GM19240 (cell line): ENCODE results near the gene AGAP1.

ENCODE experiments used
- DNase-seq: peaks from one replicate; pipeline ENCODE4 v3.0.0; 2011; ENCODE audit warnings: low spot score; ENCODE audit not compliant: insufficient read length

Gene AGAP1

DNA sequence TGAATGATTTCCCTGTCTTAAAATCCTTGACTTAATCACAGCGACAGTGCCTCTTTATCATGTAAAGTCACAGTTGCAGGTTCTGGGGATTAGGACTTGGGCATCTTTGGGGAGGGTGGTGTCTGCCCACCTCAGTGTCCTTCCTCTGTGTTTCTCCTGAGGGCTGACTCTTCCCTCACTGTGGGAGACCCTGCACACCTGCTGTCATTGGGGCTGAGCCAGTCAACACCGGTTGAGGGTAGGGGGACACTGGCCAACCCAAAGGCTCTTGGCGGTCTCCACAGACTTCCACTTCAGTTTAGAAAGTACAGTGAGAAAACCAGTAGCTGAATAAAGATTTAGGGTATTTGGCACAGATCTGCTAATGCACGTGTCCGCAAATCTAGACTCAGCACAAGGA lies 36.9 kb downstream of the AGAP1 start:
- DNase-seq: no peak

DNA sequence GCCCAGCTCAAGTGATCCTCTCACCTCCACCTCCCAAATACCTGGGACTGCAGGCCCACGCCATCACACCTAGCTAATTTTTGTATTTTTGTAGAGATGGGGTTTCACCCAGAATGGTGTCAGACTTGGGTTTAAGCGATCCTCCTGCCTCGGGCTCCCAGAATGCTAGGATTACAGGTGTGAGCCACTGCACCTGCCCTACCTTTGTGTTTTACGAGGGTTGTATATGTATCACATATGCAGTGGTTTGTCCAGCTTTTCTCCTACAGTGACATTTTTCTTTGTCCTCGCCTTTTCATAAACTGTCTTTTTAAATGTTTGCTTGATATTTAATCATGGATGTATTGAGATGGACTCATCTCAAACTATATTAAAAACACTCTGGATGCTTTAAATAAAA lies 38.5 kb downstream of the AGAP1 start:
- no peak for DNase-seq

DNA sequence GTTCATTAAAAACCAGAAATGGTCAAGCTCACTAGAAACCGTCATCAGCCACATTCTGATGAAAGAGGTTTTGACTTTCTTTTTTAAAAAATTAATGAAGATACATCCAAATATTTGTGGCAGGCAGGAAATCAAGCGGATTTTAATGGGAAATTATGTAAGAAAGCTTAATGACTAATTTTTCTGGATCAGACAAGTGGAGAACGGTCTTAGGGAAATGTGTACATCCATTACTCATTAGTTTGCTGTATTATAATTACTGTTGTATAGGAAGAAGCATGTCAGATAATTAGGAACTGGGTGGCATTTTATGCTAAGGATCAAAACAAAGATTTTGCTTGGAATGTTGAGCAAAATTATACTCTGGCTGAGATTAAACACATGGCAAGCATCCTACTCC lies 39.4 kb downstream of the AGAP1 start:
- no peak for DNase-seq

DNA sequence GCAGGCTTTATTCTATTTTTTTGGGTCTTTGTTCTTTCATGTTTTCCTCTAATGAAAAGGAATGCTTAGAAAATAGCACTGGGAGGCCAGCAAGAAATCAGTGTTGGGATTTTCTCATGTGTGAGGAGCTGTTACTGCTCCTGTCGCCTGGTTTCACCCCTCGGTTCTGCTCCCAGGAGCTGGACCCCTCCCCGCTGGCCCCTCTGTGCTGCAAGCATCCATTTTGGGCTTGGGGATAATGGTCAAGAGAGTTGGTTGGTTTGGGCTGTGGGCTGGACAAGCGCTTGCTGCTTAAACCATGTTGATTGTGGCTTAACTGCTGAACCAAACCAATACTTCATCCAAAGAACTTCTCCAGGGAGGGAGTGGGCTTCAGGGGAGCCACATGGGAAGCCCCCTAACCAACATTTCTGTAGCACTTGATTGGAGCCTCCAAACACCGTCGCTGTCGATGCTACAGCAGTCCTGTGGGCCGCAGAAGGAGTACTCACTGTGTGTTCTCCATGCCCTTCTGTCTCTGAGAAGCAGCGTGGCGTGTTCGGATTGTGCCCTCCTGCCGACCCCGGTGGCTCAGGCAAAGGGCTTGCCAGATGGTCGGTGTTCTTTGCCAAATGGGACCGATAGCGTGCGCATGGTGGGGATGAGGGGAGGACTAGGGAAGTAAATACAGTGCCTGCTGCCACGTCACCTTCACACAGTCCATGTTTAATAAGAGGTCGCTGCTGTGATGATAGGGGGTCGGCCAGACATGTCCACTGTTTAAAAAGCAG lies 40.0 kb downstream of the AGAP1 start:
- no peak for DNase-seq

DNA sequence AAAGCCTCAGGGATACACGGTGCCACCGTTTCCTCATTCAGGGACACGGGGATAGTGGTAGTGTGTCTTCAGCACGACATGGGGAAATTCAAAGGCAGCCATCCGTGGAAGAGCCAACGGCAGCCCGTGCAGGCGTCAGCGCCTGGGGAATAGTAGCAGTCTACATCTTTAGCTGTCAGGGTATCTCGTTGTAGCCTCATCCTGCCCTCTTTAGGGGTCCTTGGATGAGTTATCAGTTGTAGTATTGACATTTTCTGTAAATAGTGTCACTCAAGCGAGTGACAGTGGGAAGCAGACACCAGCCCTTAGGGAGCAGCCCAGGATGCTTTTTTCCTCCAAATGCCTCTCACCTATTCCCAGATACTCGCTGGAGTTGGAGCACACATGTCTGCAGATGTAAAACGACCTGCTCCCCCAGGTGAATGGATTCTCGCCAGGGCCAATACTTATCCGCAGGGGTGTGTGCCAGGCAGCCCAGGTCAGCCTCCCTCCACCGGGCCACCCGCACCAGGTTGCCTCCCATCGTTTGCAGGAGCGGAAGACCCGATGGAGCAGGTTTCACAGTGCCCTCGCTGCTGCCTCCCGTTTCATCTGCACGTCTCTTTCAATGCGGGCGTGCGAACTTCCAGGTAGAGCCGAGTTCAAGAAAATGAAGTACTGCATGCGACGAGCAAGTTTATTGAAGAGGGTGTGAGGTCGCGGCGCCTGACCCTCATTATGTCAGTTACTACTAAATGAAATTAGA lies 41.0 kb downstream of the AGAP1 start:
- no peak for DNase-seq

- DNase-seq: no peak
Measured at GRCh38 chr2:235535423-235536130, 41.7 kb downstream of the AGAP1 start.

DNA sequence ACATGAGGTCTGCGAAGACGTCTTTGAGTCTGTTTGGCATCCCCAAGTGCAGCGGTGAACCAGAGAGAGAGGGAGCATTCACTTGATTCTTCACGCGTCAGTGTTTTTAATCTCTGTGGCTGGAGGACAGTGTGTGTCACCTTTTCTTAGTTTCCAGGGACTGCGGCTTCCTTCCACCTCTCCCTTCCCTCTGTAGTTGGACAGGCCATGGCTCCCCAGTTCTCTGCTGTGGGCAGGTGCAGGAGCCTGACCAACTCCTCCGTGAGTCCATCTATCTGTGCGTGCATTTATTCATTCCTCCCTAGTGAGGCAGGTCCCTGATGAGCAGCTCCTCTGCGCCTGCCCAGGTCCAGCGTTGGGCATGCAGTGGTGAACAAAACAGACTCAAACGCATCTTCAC lies 42.9 kb downstream of the AGAP1 start:
- no peak for DNase-seq

- no peak for DNase-seq
Measured at GRCh38 chr2:235537186-235537585, 43.3 kb downstream of the AGAP1 start.

DNA sequence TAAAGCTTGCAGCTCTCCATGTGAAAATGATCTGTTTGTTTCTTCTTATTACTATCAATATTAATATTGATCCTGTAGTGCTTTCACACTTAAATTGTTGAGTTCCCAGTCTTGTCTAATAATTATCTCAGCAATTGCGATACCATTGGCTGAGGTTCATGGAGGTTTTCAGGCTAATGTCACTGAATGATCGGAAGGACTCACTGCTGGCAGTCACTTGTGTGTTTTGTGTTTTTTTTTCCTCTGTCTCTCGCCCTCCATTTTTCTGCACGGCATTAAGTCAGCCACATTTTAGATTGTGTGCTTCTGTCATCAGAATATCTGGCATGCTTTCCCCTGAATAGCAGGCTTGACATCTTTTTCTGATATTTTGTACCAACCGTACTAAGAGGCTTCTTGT lies 43.7 kb downstream of the AGAP1 start:
- no peak for DNase-seq

- no peak for DNase-seq
Measured at GRCh38 chr2:235538144-235538639, 44.3 kb downstream of the AGAP1 start.

DNA sequence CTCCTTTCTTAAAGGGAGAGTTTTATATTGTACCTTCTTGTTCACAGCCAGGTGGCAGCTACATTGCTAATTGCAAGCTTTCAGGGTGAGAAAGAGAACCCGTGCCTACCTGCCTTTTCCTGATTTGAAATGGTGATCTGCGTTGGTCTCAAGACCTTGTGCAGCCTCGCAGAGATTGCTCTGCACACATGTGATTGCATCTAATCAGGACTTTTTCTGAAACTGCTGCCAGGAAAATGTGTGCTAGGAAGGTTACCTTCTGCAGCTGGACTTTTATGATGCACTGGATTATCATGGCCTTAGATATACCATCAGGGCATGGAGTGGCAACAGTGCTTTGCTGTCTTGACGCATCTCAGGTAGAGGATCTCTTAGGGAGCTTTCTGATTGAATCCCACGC lies 45.1 kb downstream of the AGAP1 start:
- DNase-seq: no peak

DNA sequence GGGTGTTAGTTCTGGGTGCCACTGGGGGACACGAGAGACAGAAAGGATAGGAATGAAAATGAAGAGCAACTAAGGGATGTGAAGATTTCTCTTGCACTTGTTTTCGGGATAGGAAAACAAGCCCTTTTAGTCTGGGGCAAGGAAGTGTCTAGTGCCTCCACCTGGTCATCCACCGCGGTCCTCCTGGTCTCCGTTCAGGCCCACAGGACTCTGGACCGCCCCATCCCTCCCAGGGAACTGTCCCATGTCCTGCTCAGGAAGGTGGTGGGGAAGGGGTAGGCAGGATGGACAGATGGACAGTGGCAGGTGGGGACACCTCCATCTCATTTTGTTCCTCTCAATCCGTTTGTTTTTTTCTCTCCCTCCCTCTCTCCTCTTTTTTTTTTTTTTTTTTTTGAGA lies 45.9 kb downstream of the AGAP1 start:
- DNase-seq: no peak

GRCh38 chr2:235541016-235541415 lies 47.2 kb downstream of the AGAP1 start:
- DNase-seq: no peak

DNA sequence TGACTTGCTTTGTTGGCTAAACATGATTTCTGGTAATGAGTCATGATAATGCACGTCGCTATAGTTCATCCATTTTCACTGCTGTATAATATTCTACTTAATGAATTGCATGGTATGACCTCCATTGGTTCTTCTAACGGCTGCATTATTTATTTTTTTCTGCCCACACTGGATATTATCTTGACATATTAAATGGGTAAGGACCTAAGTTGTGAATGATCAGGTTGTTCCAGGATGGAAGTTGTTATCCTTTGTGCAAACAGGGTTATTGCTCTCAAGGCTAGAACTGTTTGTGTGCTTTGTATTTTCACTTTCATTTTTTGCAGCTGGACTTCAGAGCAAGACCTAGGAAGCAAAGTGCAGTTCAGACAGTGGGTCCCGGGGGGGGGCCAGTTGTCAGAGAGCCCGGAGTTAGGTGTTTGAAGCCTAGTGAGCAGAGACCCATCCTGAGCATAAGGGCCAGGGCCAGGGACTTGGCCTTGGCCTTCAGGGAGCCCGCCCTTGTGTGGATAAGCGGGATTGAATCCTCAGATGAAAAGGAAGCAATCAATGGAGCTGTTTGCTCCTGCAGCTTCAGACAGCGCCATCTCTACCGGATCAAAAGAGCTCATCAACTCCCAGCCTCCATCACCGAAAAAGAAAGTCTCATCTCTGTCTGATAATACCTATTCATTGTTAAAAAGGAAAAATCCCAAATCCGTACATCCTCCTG lies 48.2 kb downstream of the AGAP1 start:
- DNase-seq: no peak

- DNase-seq: no peak
Measured at GRCh38 chr2:235542733-235543127, 48.9 kb downstream of the AGAP1 start.

GRCh38 chr2:235543128-235543750 lies 49.4 kb downstream of the AGAP1 start:
- DNase-seq: no peak

DNA sequence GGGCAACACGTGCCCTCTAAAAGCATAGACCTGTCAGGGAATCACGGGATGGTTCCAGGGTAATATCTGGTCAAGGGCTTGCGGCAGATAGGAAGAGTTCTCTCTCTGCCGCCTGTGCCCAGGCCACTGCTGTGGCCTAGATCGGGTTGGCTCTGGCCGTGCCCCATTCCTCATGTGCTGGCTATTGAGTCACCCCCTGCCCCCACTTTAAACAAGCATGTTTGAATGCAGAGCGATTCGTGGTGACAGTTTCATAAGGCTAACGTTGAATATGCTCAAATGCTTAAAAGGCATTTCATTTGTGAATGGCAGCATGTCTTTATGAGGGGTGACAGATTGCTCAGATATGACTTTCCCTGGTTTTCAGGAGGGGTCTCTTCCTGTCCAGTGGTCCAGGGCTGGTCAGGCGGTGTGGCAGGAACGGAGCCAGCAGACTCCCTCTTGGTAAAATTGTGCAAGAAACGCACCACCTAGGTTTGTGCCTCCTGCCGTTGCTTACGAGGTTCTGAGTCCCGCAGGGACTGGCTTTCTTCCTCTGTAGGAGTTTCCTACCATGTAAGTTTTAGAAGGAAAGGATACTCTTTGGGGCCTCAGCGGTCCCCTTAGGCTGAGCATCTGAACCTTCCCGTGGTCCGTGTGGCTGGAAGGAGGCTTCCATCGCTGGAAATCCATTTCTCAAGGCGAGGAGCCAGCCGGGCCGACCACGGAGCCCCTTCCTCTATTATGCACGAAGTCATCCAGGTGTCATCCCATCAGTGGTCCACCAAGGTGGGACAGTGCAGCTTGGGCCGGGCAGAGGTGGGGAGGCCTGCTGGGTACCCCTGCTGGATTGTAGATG lies 50.2 kb downstream of the AGAP1 start:
- no peak for DNase-seq

- no peak for DNase-seq
Measured at GRCh38 chr2:235544689-235544969, 50.8 kb downstream of the AGAP1 start.

GRCh38 chr2:235545339-235546150 lies 51.7 kb downstream of the AGAP1 start:
- no peak for DNase-seq

DNA sequence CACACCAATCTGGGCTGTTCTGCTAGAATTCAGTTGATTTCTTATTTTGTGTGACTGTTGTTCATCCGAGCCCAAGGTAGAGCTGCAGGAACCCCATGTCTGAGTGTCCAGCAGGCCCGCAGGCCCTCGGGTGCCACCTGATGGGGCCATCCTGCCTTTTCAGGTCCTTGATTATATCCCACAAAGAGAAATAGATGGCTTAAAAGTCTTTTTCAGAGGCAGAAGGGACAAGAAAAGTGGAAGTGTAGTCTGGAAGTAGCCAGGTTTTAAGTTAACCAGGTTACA lies 52.2 kb downstream of the AGAP1 start:
- DNase-seq: no peak
